Measurements from ENCODE around the gene FSTL5.

Gene FSTL5

GRCh38 chr4:161817914-161818313 is 345.9 kb downstream of the FSTL5 start:
- no peak overlapping the region for H3K27ac ChIP-seq (ENCODE audit: insufficient read depth, low read length, poor library complexity, severe bottlenecking)
- H3K27me3 ChIP-seq (replicated peaks; ENCODE audit: control insufficient read depth, insufficient read depth, low read length, poor library complexity, severe bottlenecking), result no peaks in the 10 kb centered on the region
- H3K9me3 ChIP-seq (ENCODE audit: control insufficient read depth, low read length), result peaks cover 1% of the 10 kb centered on the region
- no peaks in the 10 kb centered on the region for H3K4me1 ChIP-seq (ENCODE audit: control insufficient read depth, insufficient read depth, low read length, poor library complexity, severe bottlenecking)
- no peaks in the 10 kb centered on the region for H3K36me3 ChIP-seq (ENCODE audit: control insufficient read depth, insufficient read depth, low read length)
- DNase-seq, result no peak
- no peak overlapping the region for H3K4me3 ChIP-seq (ENCODE audit: insufficient read depth, low read depth, low read length, poor library complexity, severe bottlenecking)

DNA sequence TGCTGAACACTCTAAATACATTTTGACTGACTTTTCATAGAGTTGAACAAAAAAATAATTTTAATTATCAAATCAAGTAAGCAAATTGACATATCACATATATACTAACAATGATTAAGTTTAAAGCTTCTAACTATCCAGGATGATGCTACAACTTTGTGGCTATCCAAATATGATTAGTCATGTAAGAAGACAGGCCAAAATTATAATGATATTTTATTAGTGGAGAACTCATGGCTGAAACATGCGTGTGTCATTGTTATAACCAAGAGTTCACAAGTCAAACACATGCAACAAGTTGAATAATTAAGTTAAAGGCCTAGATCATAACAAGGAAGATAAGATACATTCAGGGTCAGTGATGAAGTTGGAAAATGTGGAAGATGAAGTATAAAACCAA is 346.8 kb downstream of the FSTL5 start:
- Histone ChIP-seq H3K27ac (ENCODE audit: insufficient read depth, low read length, poor library complexity, severe bottlenecking) (no peak overlapping the region), H3K9me3 (ENCODE audit: control insufficient read depth, low read length) (no peaks in the 10 kb centered on the region), H3K4me1 (ENCODE audit: control insufficient read depth, insufficient read depth, low read length, poor library complexity, severe bottlenecking) (no peaks in the 10 kb centered on the region), H3K36me3 (ENCODE audit: control insufficient read depth, insufficient read depth, low read length) (no peaks in the 10 kb centered on the region), H3K4me3 (ENCODE audit: insufficient read depth, low read depth, low read length, poor library complexity, severe bottlenecking) (no peak overlapping the region), H3K27me3 (replicated peaks; ENCODE audit: control insufficient read depth, insufficient read depth, low read length, poor library complexity, severe bottlenecking) (no peaks in the 10 kb centered on the region)
- no peak for DNase-seq

GRCh38 chr4:161815841-161816240 is 348.0 kb downstream of the FSTL5 start:
- Histone ChIP-seq H3K27ac (ENCODE audit: insufficient read depth, low read length, poor library complexity, severe bottlenecking) (no peak overlapping the region), H3K4me1 (ENCODE audit: control insufficient read depth, insufficient read depth, low read length, poor library complexity, severe bottlenecking) (no peaks in the 10 kb centered on the region), H3K4me3 (ENCODE audit: insufficient read depth, low read depth, low read length, poor library complexity, severe bottlenecking) (no peak overlapping the region), H3K9me3 (ENCODE audit: control insufficient read depth, low read length) (no peaks in the 10 kb centered on the region), H3K36me3 (ENCODE audit: control insufficient read depth, insufficient read depth, low read length) (no peaks in the 10 kb centered on the region), H3K27me3 (replicated peaks; ENCODE audit: control insufficient read depth, insufficient read depth, low read length, poor library complexity, severe bottlenecking) (no peaks in the 10 kb centered on the region)
- no peak for DNase-seq

- Histone ChIP-seq H3K9me3 (ENCODE audit: control insufficient read depth, low read length) (no peaks in the 10 kb centered on the region), H3K27me3 (replicated peaks; ENCODE audit: control insufficient read depth, insufficient read depth, low read length, poor library complexity, severe bottlenecking) (no peaks in the 10 kb centered on the region), H3K4me1 (ENCODE audit: control insufficient read depth, insufficient read depth, low read length, poor library complexity, severe bottlenecking) (no peaks in the 10 kb centered on the region), H3K36me3 (ENCODE audit: control insufficient read depth, insufficient read depth, low read length) (no peaks in the 10 kb centered on the region), H3K27ac (ENCODE audit: insufficient read depth, low read length, poor library complexity, severe bottlenecking) (no peak overlapping the region), H3K4me3 (ENCODE audit: insufficient read depth, low read depth, low read length, poor library complexity, severe bottlenecking) (no peak overlapping the region)
- DNase-seq, result no peak
These were observed 349.9 kb downstream of the FSTL5 start for GRCh38 chr4:161813889-161814288.

DNA sequence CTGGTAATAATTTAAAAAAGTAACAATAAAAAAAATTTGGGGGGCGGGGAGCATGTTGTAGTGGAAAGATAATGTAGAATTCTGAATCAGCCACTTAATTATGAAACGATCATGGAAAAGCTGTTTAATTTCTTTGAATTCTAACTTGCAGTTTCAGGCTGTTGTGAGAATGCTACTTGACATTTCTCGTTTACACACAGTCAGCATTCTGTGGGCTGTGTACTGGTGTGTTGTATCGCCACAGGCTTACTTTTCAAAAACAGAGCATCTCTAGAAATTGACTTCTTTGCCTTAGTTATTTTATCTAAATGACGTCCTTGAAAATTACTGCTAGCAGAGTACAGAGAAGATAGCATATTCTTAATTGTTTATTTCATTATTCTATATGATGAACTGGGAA is 350.4 kb downstream of the FSTL5 start:
- Histone ChIP-seq H3K4me3 (ENCODE audit: insufficient read depth, low read depth, low read length, poor library complexity, severe bottlenecking) (no peak overlapping the region), H3K27ac (ENCODE audit: insufficient read depth, low read length, poor library complexity, severe bottlenecking) (no peak overlapping the region), H3K36me3 (ENCODE audit: control insufficient read depth, insufficient read depth, low read length) (no peaks in the 10 kb centered on the region), H3K27me3 (replicated peaks; ENCODE audit: control insufficient read depth, insufficient read depth, low read length, poor library complexity, severe bottlenecking) (no peaks in the 10 kb centered on the region), H3K4me1 (ENCODE audit: control insufficient read depth, insufficient read depth, low read length, poor library complexity, severe bottlenecking) (no peaks in the 10 kb centered on the region), H3K9me3 (ENCODE audit: control insufficient read depth, low read length) (no peaks in the 10 kb centered on the region)
- no peak for DNase-seq

DNA sequence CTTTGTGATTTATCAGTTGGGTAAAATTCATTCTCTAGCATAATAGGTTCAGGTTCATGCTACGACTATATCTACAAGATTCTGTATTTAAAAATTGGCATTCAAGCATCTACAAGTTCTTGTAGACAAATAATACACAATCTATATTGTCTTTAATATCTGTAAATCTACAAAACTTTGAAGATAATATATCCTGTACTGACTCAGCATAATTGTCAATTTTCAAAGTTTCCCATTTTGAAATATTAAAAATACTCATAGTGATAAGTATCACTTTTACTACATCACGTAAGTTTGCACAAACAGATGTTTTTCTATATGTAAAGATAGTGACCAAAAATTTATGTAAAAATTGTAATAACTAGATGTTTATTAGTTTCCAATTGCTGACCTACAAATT is 360.6 kb downstream of the FSTL5 start:
- no peaks in the 10 kb centered on the region for H3K27me3 ChIP-seq (replicated peaks; ENCODE audit: control insufficient read depth, insufficient read depth, low read length, poor library complexity, severe bottlenecking)
- DNase-seq, result no peak
- no peaks in the 10 kb centered on the region for H3K9me3 ChIP-seq (ENCODE audit: control insufficient read depth, low read length)
- no peak overlapping the region for H3K4me3 ChIP-seq (ENCODE audit: insufficient read depth, low read depth, low read length, poor library complexity, severe bottlenecking)
- H3K4me1 ChIP-seq (ENCODE audit: control insufficient read depth, insufficient read depth, low read length, poor library complexity, severe bottlenecking), result no peaks in the 10 kb centered on the region
- no peaks in the 10 kb centered on the region for H3K36me3 ChIP-seq (ENCODE audit: control insufficient read depth, insufficient read depth, low read length)
- H3K27ac ChIP-seq (ENCODE audit: insufficient read depth, low read length, poor library complexity, severe bottlenecking), result no peak overlapping the region

DNA sequence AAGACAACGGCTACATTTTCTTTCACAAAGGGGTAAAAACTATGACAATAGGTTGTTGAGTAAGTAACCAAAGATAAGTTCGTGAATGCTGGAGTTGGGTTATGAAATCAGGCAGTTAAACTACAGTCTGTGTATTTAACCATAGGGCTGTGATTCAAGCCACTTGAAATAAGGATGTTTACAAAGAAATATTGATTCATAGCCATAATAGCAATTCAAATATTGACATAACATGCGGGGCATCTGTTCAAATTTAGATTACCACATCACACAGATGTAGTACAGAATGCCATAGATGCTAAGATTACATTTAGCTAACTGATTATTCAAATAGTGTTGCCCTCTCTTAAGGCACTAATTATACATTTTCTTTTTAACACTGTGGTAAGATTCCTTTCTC is 364.1 kb downstream of the FSTL5 start:
- DNase-seq, result no peak
- Histone ChIP-seq H3K4me1 (ENCODE audit: control insufficient read depth, insufficient read depth, low read length, poor library complexity, severe bottlenecking) (no peaks in the 10 kb centered on the region), H3K27me3 (replicated peaks; ENCODE audit: control insufficient read depth, insufficient read depth, low read length, poor library complexity, severe bottlenecking) (no peaks in the 10 kb centered on the region), H3K36me3 (ENCODE audit: control insufficient read depth, insufficient read depth, low read length) (no peaks in the 10 kb centered on the region), H3K9me3 (ENCODE audit: control insufficient read depth, low read length) (no peaks in the 10 kb centered on the region), H3K27ac (ENCODE audit: insufficient read depth, low read length, poor library complexity, severe bottlenecking) (no peak overlapping the region), H3K4me3 (ENCODE audit: insufficient read depth, low read depth, low read length, poor library complexity, severe bottlenecking) (no peak overlapping the region)

GRCh38 chr4:161792991-161793390 is 370.8 kb downstream of the FSTL5 start:
- Histone ChIP-seq H3K4me3 (ENCODE audit: insufficient read depth, low read depth, low read length, poor library complexity, severe bottlenecking) (no peak overlapping the region), H3K4me1 (ENCODE audit: control insufficient read depth, insufficient read depth, low read length, poor library complexity, severe bottlenecking) (no peaks in the 10 kb centered on the region), H3K36me3 (ENCODE audit: control insufficient read depth, insufficient read depth, low read length) (no peaks in the 10 kb centered on the region), H3K27me3 (replicated peaks; ENCODE audit: control insufficient read depth, insufficient read depth, low read length, poor library complexity, severe bottlenecking) (no peaks in the 10 kb centered on the region), H3K9me3 (ENCODE audit: control insufficient read depth, low read length) (no peaks in the 10 kb centered on the region), H3K27ac (ENCODE audit: insufficient read depth, low read length, poor library complexity, severe bottlenecking) (no peak overlapping the region)
- DNase-seq, result no peak

DNA sequence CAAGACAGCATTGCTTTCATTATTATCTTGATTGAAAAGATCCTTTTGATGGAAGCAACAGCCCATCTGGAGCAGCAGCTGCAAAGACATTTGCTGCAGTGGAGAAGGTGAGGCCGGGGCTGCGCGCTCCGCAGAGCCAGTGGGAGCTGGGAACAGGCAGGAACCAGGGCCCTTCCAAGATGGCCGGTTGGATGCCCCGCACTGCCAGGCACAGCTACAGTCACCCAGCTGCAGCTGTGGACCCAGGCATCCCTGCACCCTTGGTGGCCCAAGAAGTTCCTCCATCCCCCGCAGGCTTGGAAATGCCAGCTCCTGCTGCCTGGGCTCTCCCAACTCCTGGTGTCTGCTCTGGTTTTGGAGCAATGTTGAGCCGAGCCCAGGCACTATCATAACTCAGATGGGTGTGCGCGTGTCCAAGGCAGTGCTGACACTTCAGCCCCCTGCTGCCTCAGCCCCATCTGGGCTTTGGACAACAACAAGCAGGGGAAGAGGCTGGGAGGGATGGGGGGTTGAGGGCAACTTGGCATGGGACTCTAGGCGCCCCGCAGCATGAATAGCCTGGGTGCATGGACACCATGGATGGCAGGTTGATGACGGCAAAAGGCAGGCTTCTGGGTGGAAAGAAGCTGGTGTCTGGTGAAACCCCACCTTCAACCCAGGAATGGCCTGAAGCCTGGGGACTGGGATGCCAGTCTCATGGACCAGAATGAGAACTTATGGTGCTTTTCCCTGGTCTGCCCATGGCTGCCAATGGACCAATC is 371.8 kb downstream of the FSTL5 start:
- no peak for DNase-seq
- no peaks in the 10 kb centered on the region for H3K27me3 ChIP-seq (replicated peaks; ENCODE audit: control insufficient read depth, insufficient read depth, low read length, poor library complexity, severe bottlenecking)
- H3K4me3 ChIP-seq (ENCODE audit: insufficient read depth, low read depth, low read length, poor library complexity, severe bottlenecking), result no peak overlapping the region
- H3K36me3 ChIP-seq (ENCODE audit: control insufficient read depth, insufficient read depth, low read length), result no peaks in the 10 kb centered on the region
- no peak overlapping the region for H3K27ac ChIP-seq (ENCODE audit: insufficient read depth, low read length, poor library complexity, severe bottlenecking)
- no peaks in the 10 kb centered on the region for H3K9me3 ChIP-seq (ENCODE audit: control insufficient read depth, low read length)
- no peaks in the 10 kb centered on the region for H3K4me1 ChIP-seq (ENCODE audit: control insufficient read depth, insufficient read depth, low read length, poor library complexity, severe bottlenecking)

GRCh38 chr4:161767116-161767515 is 396.7 kb downstream of the FSTL5 start:
- no peaks in the 10 kb centered on the region for H3K4me1 ChIP-seq (ENCODE audit: control insufficient read depth, insufficient read depth, low read length, poor library complexity, severe bottlenecking)
- no peak overlapping the region for H3K27ac ChIP-seq (ENCODE audit: insufficient read depth, low read length, poor library complexity, severe bottlenecking)
- no peak overlapping the region for H3K4me3 ChIP-seq (ENCODE audit: insufficient read depth, low read depth, low read length, poor library complexity, severe bottlenecking)
- DNase-seq, result no peak
- H3K9me3 ChIP-seq (ENCODE audit: control insufficient read depth, low read length), result no peaks in the 10 kb centered on the region
- H3K36me3 ChIP-seq (ENCODE audit: control insufficient read depth, insufficient read depth, low read length), result no peaks in the 10 kb centered on the region
- no peaks in the 10 kb centered on the region for H3K27me3 ChIP-seq (replicated peaks; ENCODE audit: control insufficient read depth, insufficient read depth, low read length, poor library complexity, severe bottlenecking)
